Stimulated activated CD8-positive, alpha-beta memory T cell treated with anti-CD3 and anti-CD28 coated beads, Interleukin-4, amount 100 ng/mL, for 4 hours (primary cell): ENCODE results near the gene C1orf174.

Source experiments
- DNase-seq, 2 donors: peaks; one replicate each; pipeline ENCODE4 v3.0.0-alpha.2; 2020; ENCODE audit warnings: low read depth in 2 of 2, low spot score in 1 of 2

The C1orf174 gene

DNA sequence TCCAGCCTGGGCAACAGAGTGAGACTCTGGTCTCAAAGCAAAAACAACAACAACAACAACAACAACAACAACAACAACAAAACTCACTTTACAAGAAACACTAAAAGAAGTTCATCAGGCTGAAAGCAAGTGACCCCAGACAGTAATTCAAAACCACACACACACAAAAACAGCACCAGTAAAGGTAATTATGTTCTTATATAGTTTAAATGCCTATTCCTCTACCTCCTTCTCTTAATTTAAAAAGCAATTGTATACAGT, 1.7 kb downstream of the C1orf174 start:
- no peak for DNase-seq

DNA sequence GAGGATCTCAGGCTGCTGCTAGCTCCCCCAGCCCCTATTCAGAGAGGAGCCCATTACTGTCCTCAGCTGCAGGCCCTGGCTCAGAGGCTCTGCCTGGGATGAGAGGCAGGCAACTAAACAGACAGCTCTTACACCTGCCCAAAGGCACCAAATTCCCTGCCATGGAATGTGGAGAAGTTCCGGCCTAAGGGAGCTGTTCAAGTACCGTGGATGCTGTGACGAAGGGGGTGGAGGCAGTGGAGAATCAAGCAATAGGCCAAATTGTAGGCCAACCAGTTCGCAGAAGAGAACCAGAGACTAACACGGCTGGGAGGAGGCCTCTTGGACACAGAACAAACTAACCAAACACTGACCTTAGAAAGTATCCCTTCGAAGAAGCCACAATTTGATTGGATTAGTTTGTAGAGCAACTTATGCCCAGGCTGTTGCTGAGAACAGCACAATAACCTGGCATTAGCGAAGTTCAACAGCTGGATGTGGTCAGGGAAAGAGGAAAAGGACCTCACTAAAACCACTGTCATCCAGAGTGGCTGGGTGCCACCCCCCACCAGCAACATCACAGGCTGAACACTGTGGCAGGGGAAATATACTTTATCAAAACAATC, 3.6 kb downstream of the C1orf174 start:
- DNase-seq = no peak

DNA sequence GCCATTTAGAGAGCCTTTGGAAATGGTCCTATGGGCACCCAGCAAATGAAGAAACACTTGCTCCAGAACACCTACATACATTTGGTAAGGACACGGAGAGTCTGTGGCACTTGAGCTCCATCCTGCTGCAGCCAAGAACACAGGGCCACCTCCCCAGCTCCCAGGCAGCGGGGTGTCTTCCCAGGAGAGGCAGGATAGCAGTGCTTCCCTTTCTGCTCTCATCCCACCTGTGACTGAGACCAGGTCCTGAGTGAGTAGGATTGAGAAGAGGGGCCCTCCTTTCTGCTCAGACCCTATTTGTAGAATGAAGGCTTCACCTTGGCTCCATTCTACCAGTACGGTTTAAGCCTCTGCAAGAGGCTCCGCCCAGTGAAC, 4.1 kb downstream of the C1orf174 start:
- DNase-seq = no peak

DNA sequence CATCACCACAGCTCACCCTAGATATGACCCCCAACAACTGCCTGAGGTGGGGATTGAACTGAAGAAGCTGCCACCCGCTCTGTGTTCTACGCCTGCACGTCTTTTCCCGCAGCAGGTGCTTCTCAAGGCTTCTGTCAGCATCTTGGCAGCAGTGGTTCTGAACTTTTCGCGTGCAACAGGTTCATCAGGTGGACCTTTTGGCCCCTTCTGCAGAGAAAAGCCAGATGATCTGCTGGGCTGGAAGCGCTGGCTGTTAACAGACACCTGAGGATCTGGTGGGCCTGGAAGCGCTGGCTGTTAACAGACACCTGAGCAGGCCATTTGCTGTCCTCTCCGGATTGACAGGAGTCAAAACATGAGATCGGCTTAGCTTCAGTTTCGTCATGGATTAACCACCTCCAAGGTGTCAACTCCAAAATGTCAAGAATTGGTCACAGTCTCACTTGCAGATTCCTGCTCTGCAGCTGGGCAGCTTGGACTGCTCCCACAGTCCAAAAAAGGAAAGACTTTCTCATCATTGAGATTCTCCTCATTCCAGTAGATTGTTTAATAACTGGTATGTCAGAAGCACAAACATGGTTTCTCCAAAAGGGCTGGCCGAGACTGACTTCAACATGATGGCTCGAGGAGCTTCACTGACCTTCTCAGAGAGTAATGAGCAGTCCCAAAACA, 4.7 kb downstream of the C1orf174 start:
- no peak for DNase-seq

DNA sequence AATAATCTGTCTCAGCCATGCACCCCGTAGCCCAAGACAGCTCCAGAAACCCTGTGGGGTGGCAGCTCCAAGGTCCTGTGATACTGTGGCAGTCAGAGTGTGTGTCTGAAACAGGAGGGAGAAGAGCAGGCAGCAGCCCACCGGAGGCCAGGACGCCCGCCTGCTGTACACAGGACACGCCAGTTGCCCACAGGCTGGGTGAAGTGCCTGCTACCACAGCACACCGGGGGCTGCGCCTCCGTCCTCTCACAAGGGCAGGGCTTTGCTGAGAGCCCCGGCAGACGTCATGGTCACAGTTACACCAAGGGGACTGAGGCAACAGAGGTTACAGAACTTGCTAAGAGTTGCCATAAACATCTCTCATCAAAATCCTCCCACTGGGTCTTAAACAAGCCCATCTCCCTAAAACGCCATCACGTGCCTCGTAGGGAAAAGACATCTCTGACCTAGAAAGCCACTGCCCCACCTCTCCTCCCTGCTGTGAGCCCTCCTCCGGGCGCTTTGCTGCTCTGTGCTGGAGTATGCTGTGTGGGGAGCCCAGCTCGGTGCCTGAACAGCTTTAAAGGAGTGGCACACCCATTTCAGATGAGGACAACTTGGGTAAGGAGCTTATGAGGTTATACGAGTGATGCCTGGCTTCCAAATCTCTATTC, 5.3 kb downstream of the C1orf174 start:
- no peak for DNase-seq

DNA sequence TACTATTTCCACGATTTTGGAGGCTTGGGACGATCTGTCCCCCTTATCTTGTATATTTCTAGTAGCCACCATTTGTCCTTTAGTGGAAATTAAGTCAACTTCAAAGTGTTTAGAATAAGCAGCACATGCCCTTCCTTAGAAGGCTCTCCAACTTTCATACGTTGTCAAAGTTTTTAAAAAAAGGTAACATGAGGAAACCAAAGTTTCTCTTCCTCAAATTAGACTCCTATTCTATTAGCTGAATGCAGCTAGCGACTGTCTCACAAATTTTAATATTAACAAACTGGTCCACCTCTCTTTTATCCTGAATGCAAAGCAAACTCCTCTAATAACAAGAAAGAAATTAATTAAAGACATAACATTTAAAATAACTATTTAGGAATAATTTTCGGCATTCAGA, 6.9 kb downstream of the C1orf174 start:
- DNase-seq = no peak

DNA sequence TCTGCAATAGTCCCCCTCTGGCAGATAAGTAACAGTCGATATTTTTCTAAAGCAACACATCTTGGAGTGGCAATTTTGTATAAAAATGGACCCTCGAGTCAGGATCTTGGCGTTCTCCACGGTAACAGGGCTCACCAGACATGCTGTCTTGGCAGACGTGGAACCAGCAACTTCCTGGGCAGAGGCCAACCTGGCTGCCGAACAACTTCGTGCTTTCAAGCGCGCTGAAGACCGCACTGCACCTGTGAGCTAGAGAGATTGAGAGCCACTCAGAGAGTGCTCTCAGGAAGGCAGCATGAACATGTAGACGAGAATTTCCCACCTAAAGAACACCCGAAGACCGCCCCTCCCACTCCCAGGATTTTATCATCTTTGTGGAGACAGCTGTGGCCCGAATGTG, 7.3 kb downstream of the C1orf174 start:
- no peak for DNase-seq

DNA sequence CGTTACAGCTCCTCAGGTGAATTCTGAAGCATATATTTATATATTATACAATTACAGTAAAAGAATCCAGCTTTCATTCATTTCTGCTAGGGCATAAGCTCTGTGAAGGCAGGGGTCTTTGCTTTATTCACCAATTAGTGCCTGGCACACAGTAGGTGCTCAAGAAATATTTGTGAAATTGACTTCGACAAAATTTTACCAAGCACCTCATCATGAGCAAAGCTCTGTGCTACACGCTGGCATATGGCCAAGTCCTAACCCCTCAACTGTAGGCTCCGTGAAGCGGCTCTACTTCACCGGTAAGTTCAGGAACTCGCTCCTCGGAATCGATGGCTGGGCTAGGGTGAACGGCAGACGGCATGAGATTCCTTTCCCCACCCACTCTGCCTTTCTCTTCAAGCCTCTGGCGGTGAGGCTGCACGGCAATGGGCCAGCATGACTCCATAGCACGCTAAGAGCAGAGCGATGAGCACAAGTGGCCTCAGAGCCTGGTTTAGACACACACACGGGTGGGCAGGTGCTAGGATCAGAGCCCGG, 8.7 kb downstream of the C1orf174 start:
- no peak for DNase-seq

DNA sequence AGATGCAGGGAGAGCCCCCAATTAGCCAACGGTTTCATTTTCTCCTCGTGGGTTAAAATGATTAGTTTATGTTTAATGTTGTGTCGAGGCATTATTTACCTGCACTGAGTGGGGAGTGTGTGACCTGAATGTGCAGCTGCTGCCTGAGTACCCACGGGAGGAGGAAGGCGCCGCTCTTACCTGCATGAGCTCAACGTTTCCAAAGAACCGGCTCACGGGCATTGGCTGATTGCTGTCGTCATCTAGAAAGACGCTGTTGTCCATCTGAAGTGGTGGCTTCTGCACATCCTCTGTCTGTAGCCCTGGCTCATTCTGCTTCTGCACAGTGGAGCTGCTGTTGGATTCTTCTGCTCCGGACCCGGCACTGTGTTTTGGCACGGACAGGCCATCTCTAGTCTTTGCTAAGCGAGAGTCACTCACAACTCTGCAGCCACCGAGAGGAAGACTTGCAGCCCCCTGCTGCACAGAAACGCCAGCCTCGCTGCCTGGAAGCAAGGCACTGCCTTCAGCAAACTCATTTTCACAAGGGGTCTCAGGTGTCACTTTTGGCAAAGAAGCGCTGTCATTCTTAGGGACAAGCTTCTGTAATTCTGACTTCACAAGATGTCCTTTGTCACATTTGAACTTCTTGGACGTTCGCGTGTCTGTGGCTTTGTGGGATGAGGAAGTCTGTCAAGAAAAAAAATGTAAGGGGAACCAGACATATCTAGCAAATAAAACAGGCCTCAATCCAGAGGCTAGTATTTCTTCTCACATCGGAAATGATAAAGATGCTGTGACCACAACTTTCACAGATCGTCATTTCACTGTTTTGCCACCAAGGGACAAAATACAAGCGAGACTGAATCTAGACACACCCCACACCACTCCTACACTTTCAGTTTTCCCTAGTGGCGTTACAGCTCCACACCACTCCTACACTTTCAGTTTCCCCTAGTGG, 9.4 kb downstream of the C1orf174 start:
- no peak for DNase-seq

DNA sequence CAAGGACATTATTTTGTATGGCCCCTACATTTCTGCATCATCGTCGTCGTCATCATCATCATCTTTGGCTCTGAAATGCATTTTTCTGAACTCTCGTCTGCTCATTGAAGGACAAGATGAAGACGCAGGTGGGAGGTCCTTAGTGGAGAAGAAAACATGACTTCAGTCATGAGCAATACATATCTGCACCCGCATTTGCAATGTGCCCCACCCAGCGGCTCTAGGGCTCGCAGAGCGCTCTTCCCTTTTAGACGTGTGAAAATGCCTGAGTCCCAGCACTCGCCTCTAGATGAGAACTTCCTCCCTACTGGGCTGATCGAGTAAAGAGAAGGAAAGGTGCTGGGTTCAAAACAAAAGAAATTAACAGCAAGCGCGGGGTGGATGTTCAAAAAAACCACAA, 10.1 kb downstream of the C1orf174 start:
- DNase-seq = no peak

DNA sequence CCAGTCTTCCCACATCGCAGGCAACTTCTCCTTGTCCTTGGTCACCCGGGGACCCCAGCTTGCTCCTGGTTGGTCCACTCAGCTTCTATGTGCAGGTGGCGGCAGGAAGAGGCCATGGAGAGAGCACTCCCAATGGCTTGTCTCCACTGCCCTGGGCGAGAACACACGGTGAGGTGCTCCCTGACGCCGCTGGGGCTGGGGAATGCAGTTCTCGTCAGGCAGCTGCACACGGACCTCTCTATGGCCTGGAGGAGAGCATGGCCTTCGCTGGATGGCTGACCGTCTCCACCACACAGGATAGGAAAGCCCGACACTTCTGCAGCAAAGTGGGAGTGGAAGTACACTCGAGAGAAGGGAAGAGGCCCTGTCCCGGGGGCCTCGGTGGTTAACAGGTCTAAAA, 11.8 kb downstream of the C1orf174 start:
- DNase-seq = no peak

DNA sequence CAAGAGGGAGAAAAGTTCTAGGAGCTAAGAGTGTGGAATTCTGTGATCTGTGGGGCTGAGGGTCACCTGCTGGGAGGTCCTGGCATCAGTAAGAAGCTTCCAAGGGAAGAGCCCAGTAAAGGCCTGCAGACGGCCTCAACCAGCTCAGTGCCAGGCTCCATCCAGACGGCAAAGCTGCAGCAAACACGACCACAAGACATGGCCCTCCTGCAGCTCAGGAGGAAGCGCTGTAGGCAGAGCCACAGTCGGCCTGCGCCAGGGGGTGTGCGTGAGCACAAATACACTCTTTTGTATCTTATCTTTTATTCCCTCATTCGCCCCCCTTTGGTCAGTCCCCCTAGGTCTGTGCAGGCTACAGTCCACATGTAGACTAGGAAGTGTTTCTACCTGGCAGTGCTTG, 13.4 kb downstream of the C1orf174 start:
- DNase-seq = no peak

DNA sequence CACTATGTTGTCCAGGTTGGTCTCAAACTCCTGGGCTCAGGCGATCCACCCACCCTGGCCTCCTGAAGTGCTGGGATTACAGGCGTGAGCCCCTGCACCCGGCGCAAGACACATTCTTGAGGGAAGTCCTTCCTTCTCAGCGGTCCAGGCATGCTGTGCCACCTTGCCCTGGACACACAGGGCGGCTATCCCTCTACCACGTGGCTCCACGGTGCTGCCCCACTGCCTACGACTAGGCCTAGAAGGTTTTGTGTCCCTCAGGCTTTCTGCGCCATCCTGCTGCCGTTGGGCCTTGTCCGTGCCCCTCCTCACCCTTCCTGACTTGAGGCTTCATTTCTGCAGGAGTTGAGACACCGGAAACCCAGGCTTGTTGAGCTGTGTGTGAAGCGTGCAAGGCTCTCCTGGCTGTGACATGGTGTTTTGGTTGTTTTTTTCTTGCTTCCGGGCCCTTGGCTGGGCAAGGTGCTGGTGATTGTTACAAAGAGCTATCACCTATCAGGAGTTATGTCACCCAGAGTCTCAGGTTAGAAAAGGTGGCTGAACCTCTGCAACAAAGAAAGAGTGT, 13.9 kb downstream of the C1orf174 start:
- DNase-seq = no peak

DNA sequence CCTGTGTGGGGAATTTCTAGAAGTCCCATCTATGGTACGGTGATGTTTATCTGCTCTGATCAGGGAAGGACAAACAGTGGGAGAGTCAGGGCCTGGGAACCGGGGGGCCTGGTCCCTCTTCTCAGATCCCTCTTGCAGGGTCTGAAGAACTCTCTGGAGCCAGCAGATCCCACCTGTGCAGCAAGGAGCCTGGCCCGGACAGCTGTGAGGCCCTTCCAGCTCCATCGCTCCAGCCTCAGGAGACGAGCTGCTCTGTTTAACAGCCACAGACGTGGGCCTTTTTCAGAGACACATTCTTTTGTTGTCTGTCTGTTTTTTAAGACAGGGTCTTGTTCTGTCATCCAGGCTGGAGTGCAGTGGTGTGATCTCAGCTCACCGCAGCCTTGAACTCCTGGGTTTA, 14.5 kb downstream of the C1orf174 start:
- DNase-seq = no peak

DNA sequence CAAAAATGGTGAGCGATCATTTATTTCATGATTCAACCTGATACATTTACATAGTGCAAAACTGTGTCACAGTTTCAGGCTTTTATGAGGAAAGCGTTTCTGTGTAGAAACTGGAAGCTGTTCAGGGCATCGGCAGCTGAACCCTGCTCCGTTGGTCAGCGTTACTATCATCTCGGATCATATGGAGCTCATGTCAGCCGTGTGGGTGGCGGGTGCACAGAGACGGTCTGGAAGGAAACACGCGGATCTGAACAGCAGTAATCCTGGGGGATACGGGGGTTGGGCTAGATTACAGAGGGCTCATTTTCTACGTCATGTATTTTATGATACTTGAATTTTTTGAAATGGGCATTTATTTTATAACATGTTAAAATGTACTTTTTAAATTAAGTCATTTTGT, 15.1 kb downstream of the C1orf174 start:
- DNase-seq = no peak

DNA sequence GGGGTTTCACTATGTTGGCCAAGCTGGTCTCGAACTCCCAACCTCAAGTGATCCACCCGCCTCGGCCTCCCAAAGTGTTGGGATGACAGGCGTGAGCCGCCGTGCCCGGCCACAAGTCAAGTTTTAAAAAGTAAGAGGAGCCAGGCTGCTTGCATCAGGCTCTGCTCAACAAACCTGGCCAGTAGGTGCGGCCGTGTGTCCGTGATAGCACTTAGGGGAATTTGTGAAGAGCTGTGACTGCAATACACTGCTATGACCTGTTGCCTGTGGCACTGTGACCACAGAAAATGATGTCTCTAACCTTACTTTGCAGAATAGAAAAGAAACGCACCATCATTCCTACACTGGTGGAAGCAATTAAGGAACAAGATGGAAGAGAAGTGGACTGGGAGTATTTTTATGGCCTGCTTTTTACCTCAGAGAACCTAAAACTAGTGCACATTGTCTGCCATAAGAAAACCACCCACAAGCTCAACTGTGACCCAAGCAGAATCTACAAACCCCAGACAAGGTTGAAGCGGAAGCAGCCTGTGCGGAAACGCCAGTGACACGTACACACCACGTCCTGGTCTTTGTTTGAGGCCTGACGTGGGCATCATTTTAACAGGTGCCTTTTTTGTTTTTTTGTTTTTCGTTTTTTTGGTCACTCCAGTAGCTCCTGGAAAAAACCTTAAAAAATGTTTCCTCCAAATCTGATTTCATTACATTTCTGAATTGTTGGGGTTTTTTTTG, 16.7 kb downstream of the C1orf174 start:
- DNase-seq = no peak

DNA sequence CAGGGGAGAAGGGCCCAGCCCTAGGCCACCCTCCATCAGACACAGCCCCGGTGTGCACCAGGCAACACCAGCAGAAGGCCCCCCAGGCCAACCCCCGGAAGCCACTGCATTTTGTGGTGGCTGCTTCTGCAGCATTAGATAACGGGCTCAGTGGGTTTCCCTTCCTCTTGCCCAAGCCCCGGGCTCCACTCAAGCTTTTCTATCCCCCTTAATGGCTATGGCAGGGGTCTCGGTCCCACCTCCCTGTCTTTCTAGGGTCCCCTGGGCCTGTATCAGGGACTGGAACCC, 18.9 kb downstream of the C1orf174 start:
- no peak for DNase-seq

DNA sequence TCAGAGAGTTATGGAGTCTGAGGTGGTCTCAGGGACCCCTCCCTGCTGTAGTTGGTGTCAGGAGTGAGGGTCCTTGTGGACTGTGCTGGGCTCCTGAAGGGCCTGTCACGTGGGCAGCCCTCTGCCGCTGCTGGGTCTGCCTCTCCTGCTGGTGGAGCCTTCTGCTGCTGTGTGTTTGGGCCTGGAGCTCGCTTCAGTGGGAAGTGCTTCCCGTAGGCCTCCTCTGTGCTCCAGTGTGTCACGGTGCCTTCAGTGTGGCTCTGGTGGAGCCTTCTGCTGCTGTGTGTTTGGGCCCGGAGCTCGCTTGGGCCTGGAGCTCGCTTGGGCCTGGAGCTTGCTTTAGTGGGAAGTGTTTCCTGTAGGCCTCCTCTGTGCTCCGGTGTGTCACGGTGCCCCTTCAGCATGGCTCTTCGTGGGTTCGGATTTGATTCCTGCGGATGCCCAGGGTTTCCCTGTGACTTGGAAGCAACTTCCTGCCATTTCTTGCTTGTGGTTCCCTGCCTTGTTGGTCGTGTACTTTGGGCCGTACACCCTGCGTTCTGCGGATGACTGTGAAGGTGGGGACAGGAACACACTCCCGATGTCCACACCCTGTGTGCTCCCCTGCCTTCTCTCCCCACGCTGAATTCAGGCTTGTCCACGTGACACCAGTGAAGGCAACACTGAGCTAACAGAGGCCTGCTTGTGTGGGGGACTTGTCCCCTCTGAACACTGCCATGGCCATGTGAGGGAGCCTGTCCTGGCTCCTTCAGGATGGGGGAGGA, 19.5 kb downstream of the C1orf174 start:
- DNase-seq = no peak

DNA sequence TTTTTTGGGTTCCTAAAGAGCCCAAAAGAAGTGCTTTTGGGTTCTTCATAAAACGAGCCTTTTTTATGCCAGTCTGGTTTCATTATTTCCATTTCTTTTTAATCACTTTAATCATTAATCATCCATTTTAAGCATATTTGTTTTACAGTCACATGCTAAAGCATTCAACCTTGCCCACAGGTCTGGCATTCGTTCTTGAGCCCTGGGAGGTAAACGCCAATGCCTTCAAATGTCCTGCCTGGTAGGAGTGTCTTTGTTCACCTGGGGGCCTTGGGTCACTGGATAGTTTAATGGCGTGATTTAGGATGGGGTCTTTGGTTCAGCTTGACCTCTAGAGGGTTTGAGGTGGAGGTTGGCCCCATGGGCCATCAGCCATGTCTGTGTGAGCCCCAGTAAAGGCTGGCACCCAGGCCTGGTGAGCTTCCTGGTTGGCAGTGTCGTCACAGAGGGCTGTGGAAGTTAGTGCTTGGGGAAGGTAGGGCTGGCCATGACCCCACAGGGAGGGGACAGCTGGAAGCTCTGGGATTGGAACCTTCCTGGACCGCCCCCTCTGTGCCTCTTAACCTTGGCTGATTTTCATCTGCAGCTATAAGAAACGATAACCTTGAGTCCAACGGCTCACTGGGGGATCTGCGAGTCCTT, 20.2 kb downstream of the C1orf174 start:
- DNase-seq = no peak

DNA sequence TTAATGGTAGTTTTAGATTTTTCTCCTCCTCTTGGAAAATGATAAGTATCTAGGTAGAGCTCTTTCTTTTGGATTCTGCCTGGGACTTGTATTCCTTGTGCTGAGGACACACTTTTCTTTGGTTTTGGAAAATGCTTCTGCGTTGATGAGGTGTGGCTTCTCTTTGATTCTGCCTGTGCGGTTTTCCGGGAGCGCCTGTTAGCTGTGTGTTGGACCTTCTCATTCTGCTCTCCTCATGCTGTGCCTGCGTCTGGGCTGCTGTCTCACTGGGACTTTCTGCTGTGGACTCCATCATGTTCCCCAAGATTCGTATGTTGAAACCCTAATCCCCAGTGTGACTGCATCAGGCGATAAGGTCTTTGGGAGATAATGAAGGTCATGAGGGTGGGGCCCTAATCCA, 21.0 kb downstream of the C1orf174 start:
- DNase-seq = no peak
